Endothelial cell of umbilical vein (primary cell): ENCODE data around the gene PDE3A. TPM values are rescaled to one million over a fixed set of nuclear protein-coding genes. Genes with fewer than 3 reads are reported as not detected.

Source experiments
- BruUV-seq: library from RNA; stranded (reverse); fragments of 400-500 nt; replicated peaks from 2 replicates; lab custom pipeline; 2021; lab: Mats Ljungman, UMichigan
- CTCF ChIA-PET: fragments of 300-600, 350-600 bp; sonication (Branson Sonifier 250); formaldehyde crosslinking; loops from one replicate; lab custom pipeline; 2021; ENCODE audit warnings: antibody characterized with exemption, inconsistent platforms; lab: Charles Lee
- POLR2A ChIA-PET: fragments of 300-600, 350-600 bp; sonication (Branson Sonifier 250); formaldehyde crosslinking; loops from one replicate; lab custom pipeline; 2021; ENCODE audit warnings: antibody characterized with exemption, inconsistent platforms; lab: Charles Lee
- DNase-seq: peaks from one replicate; pipeline ENCODE4 v3.0.0-alpha.2; 2011; ENCODE audit warnings: low read depth, low spot score
- FAIRE-seq: peaks from 2 replicates; lab custom pipeline; 2011; peaks lifted over from hg19 to GRCh38; lab: Jason Lieb, UNC
- H2AFZ ChIP-seq: 2 replicates; pipeline ENCODE4 v1.6.0; 2012; ENCODE audit warnings: low read depth, low read length, control low read depth, inconsistent platforms
- H3K27ac ChIP-seq: 2 replicates; pipeline ENCODE4 v1.5.1; 2011; ENCODE audit warnings: low read depth, mild to moderate bottlenecking, control low read depth, low read length, moderate library complexity; ENCODE audit not compliant: insufficient read depth
- H3K27me3 ChIP-seq, 2 experiments: 2 replicates each; pipeline versions ENCODE4 v1.6.0 to v1.6.1; 2011; ENCODE audit warnings: low read length in 2 of 2, mixed read lengths in 1 of 2; ENCODE audit not compliant: control insufficient read depth in 2 of 2, insufficient read depth in 2 of 2
- H3K36me3 ChIP-seq, 2 experiments: 2 replicates in 1 of 2; 3 replicates in 1 of 2; pipeline ENCODE4 v1.5.1; 2011; ENCODE audit warnings: low read length in 2 of 2, mild to moderate bottlenecking in 1 of 2, moderate library complexity in 1 of 2; ENCODE audit not compliant: control insufficient read depth in 2 of 2, insufficient read depth in 2 of 2; ENCODE audit errors: extremely low read depth in 1 of 2
- H3K4me1 ChIP-seq: 3 replicates; pipeline ENCODE4 v1.5.1; 2011; ENCODE audit warnings: mild to moderate bottlenecking, low read length; ENCODE audit not compliant: control insufficient read depth, insufficient read depth; ENCODE audit errors: extremely low read depth
- H3K4me2 ChIP-seq: 2 replicates; pipeline ENCODE4 v1.6.1; 2011; ENCODE audit warnings: low read length, control low read depth, mixed read lengths; ENCODE audit not compliant: insufficient read depth
- H3K4me3 ChIP-seq, 3 experiments: fragments of 200-600 bp in 1 of 3; sonication (generic), shearing (Covaris generic) in 1 of 3; replicated peaks in 1 of 3; 2 replicates each; pipeline ENCODE4 v1.5.1; 2011 to 2016; ENCODE audit warnings: control low read depth in 3 of 3, low read length in 3 of 3, mild to moderate bottlenecking in 2 of 3, inconsistent platforms in 1 of 3, low read depth in 1 of 3, moderate library complexity in 1 of 3; ENCODE audit not compliant: insufficient read depth in 1 of 3
- H3K79me2 ChIP-seq: 2 replicates; pipeline ENCODE4 v1.6.0; 2012; ENCODE audit warnings: low read length, inconsistent platforms; ENCODE audit not compliant: control insufficient read depth, insufficient read depth
- H3K9ac ChIP-seq: replicated peaks from 2 replicates; pipeline ENCODE3; 2011; ENCODE audit warnings: low read length, control low read depth; ENCODE audit not compliant: insufficient read depth; ENCODE audit errors: extremely low read depth
- H3K9me1 ChIP-seq: replicated peaks from 3 replicates; pipeline ENCODE4 v1.6.0; 2011; ENCODE audit warnings: mild to moderate bottlenecking, low read length; ENCODE audit not compliant: control insufficient read depth, insufficient read depth; ENCODE audit errors: extremely low read depth
- H3K9me3 ChIP-seq: replicated peaks from 2 replicates; pipeline ENCODE4 v1.5.1; 2012; ENCODE audit warnings: low read length, inconsistent platforms; ENCODE audit not compliant: control insufficient read depth, insufficient read depth
- H4K20me1 ChIP-seq: replicated peaks from 2 replicates; pipeline ENCODE3; 2011; ENCODE audit warnings: mild to moderate bottlenecking, low read length; ENCODE audit not compliant: control insufficient read depth, insufficient read depth; ENCODE audit errors: extremely low read depth
- EZH2 ChIP-seq: IDR thresholded peaks from 2 replicates; pipeline ENCODE4 v1.6.1; 2012; ENCODE audit warnings: borderline replicate concordance, low read depth, mild to moderate bottlenecking, moderate library complexity, low read length, inconsistent platforms; ENCODE audit not compliant: severe bottlenecking
- FOS ChIP-seq: IDR thresholded peaks from 2 replicates; pipeline ENCODE4 v1.6.1; 2011; ENCODE audit warnings: mild to moderate bottlenecking, low read length, moderate library complexity, borderline replicate concordance; ENCODE audit not compliant: insufficient read depth
- GATA2 ChIP-seq: IDR thresholded peaks from 2 replicates; pipeline ENCODE4 v1.7.0; 2011; ENCODE audit warnings: low read depth, mild to moderate bottlenecking, moderate library complexity, mixed read lengths, low read length; ENCODE audit not compliant: insufficient read length, insufficient read depth
- JUN ChIP-seq: IDR thresholded peaks from 2 replicates; pipeline ENCODE4 v1.6.1; 2011; ENCODE audit warnings: borderline replicate concordance, low read depth; ENCODE audit not compliant: insufficient read length, insufficient read depth
- MYC ChIP-seq: IDR thresholded peaks from one replicate; pipeline ENCODE4 v1.6.1; 2011; ENCODE audit warnings: mild to moderate bottlenecking, low read depth, low read length
- POLR2A ChIP-seq: IDR thresholded peaks from 2 replicates; pipeline ENCODE4 v1.6.1; 2012; ENCODE audit warnings: low read depth, mild to moderate bottlenecking, control low read depth, low read length
- POLR2AphosphoS5 ChIP-seq: IDR thresholded peaks from 2 replicates; pipeline ENCODE4 v1.6.1; 2012; ENCODE audit warnings: low read depth, mild to moderate bottlenecking, control low read depth, low read length, moderate library complexity; ENCODE audit not compliant: insufficient read depth
- dilution Hi-C: fragments of 300-500 bp; cut with MboI; formaldehyde crosslinking; loops from one replicate; pipeline ENCODE4 v1.15.0; 2019; ENCODE audit warnings: low sequenced_read_pairs; ENCODE audit not compliant: extremely low pct_ligation_motif_present
- intact Hi-C: fragments of 100-400 bp; cut with micrococcal nuclease; formaldehyde crosslinking; loops from one replicate; pipeline ENCODE4 v1.10.0; 2022
- polyA plus RNA-seq, 4 experiments: library from polyadenylated mRNA; depleted of rRNA in 3 of 4; stranded (reverse) in 3 of 4; unstranded in 1 of 4; fragments of >200 nt; gene quantifications; 2 replicates each; pipeline versions ENCODE4 v1.2.1 to v1.2.3, GENCODE V29; 2011 to 2012; ENCODE audit warnings: missing spikeins in 1 of 4
- total RNA-seq: library from RNA; stranded (reverse); gene quantifications from 2 replicates; pipeline ENCODE4 v1.2.3, GENCODE V29; 2021
- TF ChIP-seq, protein P1 (sequence below): IDR thresholded peaks from 2 replicates; pipeline ENCODE4 v1.6.1; 2011; ENCODE audit not compliant: insufficient read depth, insufficient read length

PDE3A gene
- total and polyA plus RNA-seq, 2 donors (not counting 3 experiments of a cell fraction or from before 2014, with no cell fraction given), result 14.0 to 27.4 TPM

DNA sequence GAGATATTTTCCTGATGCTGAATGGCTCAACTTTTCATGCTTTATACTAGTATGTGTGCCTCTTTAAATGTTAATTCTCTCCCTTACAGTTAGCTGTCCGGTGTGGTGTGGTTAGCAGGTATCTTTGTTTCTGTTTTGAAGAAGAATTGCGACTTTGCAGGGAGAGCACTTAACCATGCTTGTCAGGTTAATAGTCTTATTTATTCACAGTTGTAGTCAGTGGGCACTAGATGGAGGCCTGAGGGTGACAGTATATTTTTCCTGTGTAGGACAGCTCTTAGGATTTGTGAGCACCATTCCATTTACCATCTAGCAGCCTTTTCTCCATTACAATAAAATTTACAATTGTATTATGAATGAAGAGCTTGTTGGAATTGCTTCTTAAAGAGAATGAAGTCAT lies 34.9 kb downstream of the PDE3A start:
- no peak for DNase-seq
- Histone ChIP-seq H4K20me1 (peaks cover 6% of the 10 kb centered on the region), H3K27me3 (no peaks in the 10 kb centered on the region), H3K4me3 (no peak overlapping the region), H3K27ac (no peak overlapping the region), H3K36me3 (no peaks in the 10 kb centered on the region), H3K9me1 (no peaks in the 10 kb centered on the region), H3K9me3 (no peaks in the 10 kb centered on the region), H3K79me2 (peaks cover 28% of the 10 kb centered on the region), H2AFZ (no peak overlapping the region), H3K4me1 (peaks cover 14% of the 10 kb centered on the region), H3K9ac (no peak overlapping the region), H3K4me2 (no peak overlapping the region)
- peak; percentile 33 for FAIRE-seq
- TF ChIP-seq MYC (no peak), POLR2AphosphoS5 (no peak), FOS (no peak), POLR2A (no peak), GATA2 (no peak), JUN (no peak)
- TF ChIP-seq, protein P1, sequence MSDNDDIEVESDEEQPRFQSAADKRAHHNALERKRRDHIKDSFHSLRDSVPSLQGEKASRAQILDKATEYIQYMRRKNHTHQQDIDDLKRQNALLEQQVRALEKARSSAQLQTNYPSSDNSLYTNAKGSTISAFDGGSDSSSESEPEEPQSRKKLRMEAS, result no peak
- CTCF ChIA-PET, result no interaction called here
- intact Hi-C loops, result no loop called here
- no TSS peak for BruUV-seq
- POLR2A ChIA-PET, result no interaction called here
- dilution Hi-C loops, result no loop called here

DNA sequence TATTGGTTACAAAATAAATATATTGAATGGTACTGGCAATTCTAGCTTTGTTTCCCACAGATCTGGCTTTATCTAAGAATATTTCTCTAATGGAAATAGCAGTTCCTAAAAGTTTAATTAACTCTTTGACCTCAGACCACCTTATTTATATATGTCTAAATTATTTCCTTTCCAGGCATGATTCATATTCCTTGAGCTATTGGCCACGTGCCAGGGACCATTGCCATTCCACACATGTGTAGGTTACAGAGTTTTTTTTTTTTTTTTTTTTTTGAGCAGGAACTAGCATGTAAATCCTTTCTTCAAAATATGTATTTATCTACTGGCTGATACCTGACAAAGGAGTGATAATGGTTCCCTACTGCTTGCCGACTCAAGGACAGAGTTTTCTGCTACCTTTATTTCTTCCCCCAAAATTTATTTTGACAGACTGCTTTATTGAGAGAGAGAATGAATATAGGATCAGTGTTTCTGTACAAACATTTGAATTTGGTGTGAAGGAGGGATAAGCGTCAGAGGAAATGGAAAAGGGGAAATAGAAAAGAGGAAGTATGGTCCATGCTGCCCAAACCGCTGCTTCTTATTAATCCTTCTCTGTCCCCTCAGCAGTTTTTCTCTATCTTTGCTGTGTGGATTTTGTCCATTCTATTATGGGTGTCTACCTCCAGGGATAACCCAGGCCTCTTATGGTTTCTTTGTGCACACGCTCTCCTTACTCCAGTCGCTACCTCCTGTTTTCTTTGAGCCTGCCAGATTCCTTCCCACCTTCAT lies 36.4 kb downstream of the PDE3A start:
- Histone ChIP-seq H3K4me1 (peaks cover 14% of the 10 kb centered on the region), H3K27me3 (no peaks in the 10 kb centered on the region), H3K36me3 (no peaks in the 10 kb centered on the region), H3K4me2 (peak overlapping the region; percentile 62), H3K27ac (no peak overlapping the region), H3K9ac (no peak overlapping the region), H4K20me1 (peaks cover 6% of the 10 kb centered on the region), H3K79me2 (peaks cover 26% of the 10 kb centered on the region), H3K9me1 (no peaks in the 10 kb centered on the region), H3K9me3 (no peaks in the 10 kb centered on the region), H2AFZ (no peak overlapping the region), H3K4me3 (no peak overlapping the region)
- FAIRE-seq (peak; percentile 21), DNase-seq (peak; percentile 89)
- BruUV-seq, result no TSS peak
- POLR2A ChIA-PET, result no interaction called here
- CTCF ChIA-PET, result interaction anchor here (1.1 kb wide), 1 partner anchor 9 kb away, joined by 3 read pairs; no protein-coding TSS in a partner anchor
- dilution Hi-C loops, result no loop called here
- TF ChIP-seq MYC (no peak), JUN (peak; percentile 25), EZH2 (no peak), POLR2A (peak; percentile 32), FOS (peak; percentile 64), POLR2AphosphoS5 (peak; percentile 78), GATA2 (peak; percentile 21)
- intact Hi-C loops, result no loop called here
